ENCODE data around the gene SPATS2L.

SPATS2L gene

GRCh38 chr2:200274116-200275075, 32.1 kb upstream of the SPATS2L start:
- ChIA-PET CTCF (no interaction called here), POLR2A (ENCODE audit: low non-redundant PET) (no interaction called here)
- no peak overlapping the region for H3K27ac ChIP-seq
- no peak for TF ChIP-seq CTCF (conservative IDR thresholded peaks at IDR 0.05; ENCODE audit: low read depth)
- DNase-seq (ENCODE audit: low spot score): no peak

- no peak for TF ChIP-seq CTCF (conservative IDR thresholded peaks at IDR 0.05; ENCODE audit: low read depth)
- no peak overlapping the region for H3K27ac ChIP-seq
- DNase-seq (ENCODE audit: low spot score): no peak
- ChIA-PET POLR2A (ENCODE audit: low non-redundant PET) (no interaction called here), CTCF (interaction anchor here (0.6 kb wide), 1 partner anchor 233 kb away, joined by 3 read pairs; no protein-coding TSS in a partner anchor)
Observed at GRCh38 chr2:200275295-200276013, 31.0 kb upstream of the SPATS2L start.

GRCh38 chr2:200276472-200276871, 30.0 kb upstream of the SPATS2L start:
- POLR2A ChIA-PET (ENCODE audit: low non-redundant PET): no interaction called here
- DNase-seq (ENCODE audit: low spot score): no peak
- TF ChIP-seq CTCF (conservative IDR thresholded peaks at IDR 0.05; ENCODE audit: low read depth): no peak
- H3K27ac ChIP-seq: no peak overlapping the region
- CTCF ChIA-PET: interaction anchor here (0.6 kb wide), 1 partner anchor 1976 kb away, joined by 3 read pairs; no protein-coding TSS in a partner anchor

- H3K27ac ChIP-seq: peak overlapping the region; percentile 45; the same call in 1 of the 2 replicates
- no peak for TF ChIP-seq CTCF (conservative IDR thresholded peaks at IDR 0.05; ENCODE audit: low read depth)
- ChIA-PET POLR2A (ENCODE audit: low non-redundant PET) (no interaction called here), CTCF (interaction anchor here (0.6 kb wide), 2 partner anchors 8 to 80 kb away, joined by 3 to 4 read pairs; no protein-coding TSS in a partner anchor)
- DNase-seq (ENCODE audit: low spot score): peak; percentile 71
Observed at GRCh38 chr2:200278694-200279316, 27.7 kb upstream of the SPATS2L start.

- ChIA-PET CTCF (interaction anchor here (0.7 kb wide), 1 partner anchor 59 kb away, joined by 3 read pairs; no protein-coding TSS in a partner anchor), POLR2A (ENCODE audit: low non-redundant PET) (no interaction called here)
- no peak for DNase-seq (ENCODE audit: low spot score)
- no peak overlapping the region for H3K27ac ChIP-seq
- no peak for TF ChIP-seq CTCF (conservative IDR thresholded peaks at IDR 0.05; ENCODE audit: low read depth)
Observed at GRCh38 chr2:200279857-200280256, 26.6 kb upstream of the SPATS2L start.

GRCh38 chr2:200286578-200286977, 19.9 kb upstream of the SPATS2L start:
- no peak for TF ChIP-seq CTCF (conservative IDR thresholded peaks at IDR 0.05; ENCODE audit: low read depth)
- CTCF ChIA-PET: interaction anchor here (0.6 kb wide), 2 partner anchors 8 to 28 kb away, joined by 3 to 4 read pairs; no protein-coding TSS in a partner anchor

More at GRCh38 chr2:200286578-200286977, 19.9 kb upstream of the SPATS2L start:
- no peak for DNase-seq (ENCODE audit: low spot score)
- H3K27ac ChIP-seq: no peak overlapping the region
- POLR2A ChIA-PET (ENCODE audit: low non-redundant PET): no interaction called here

All from RWPE1 (cell line).